Nephron progenitor cell (in vitro differentiated cells): Measurements from ENCODE around the gene MAML2.

Experiments used
- DNase-seq: peaks from one replicate; pipeline ENCODE4 v3.0.0; 2021
- H3K27ac Mint-ChIP-seq: 2 replicates; pipeline ENCODE4 v1.8.0; 2021; ENCODE audit warnings: mild to moderate bottlenecking, moderate library complexity, mixed read lengths
- H3K27me3 Mint-ChIP-seq: 2 replicates; pipeline ENCODE4 v1.8.0; 2021; ENCODE audit warnings: mild to moderate bottlenecking, low read depth, mixed read lengths; ENCODE audit not compliant: poor library complexity
- H3K36me3 Mint-ChIP-seq: 2 replicates; pipeline ENCODE4 v1.8.0; 2021; ENCODE audit warnings: low read depth, mixed read lengths
- H3K4me1 Mint-ChIP-seq: 2 replicates; pipeline ENCODE4 v1.8.0; 2021; ENCODE audit warnings: mixed read lengths
- H3K4me3 Mint-ChIP-seq: 2 replicates; pipeline ENCODE4 v1.8.0; 2021; ENCODE audit warnings: mild to moderate bottlenecking, moderate library complexity, mixed read lengths
- H3K9me3 Mint-ChIP-seq: 2 replicates; pipeline ENCODE4 v1.8.0; 2021; ENCODE audit warnings: mild to moderate bottlenecking, moderate library complexity, mixed read lengths
- TF ChIP-seq, protein P1 (sequence below): fragments of 200-600 bp; sonication (generic); IDR thresholded peaks from 2 replicates; pipeline ENCODE4 v1.5.0; 2021; ENCODE audit warnings: antibody characterized with exemption

The MAML2 gene

DNA sequence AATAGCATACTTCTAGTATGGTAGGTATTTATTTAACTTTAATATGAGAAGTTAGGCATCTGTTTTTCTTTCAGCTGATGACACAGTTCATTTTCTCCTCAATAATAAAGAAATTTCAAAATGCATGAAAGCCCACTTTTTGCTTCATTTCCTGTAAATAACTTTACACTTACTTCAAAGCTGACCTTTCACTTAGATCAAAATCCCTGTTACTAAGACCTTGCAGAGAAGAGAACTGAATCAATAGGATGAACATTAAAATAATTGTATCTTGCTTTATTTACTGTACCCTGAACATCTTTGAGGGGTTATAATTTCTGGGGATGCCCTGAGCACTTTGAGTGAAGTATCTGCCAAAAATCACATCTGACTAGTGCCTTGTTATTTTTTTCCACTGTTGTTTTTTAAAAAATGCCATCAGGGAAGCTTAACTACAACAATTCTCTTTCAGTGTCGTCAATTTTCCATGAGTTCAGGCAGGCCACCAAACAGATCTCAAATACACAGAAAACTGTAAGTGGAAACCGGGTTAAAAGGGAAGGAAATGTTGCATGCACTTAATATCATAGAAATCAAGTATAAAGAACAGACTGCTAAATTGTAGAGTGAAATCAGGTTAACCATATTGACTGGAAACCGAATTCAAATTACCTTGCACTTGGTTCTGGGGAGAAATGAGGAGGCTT, 206.2 kb downstream of the MAML2 start:
- peaks cover 38% of the 10 kb centered on the region for H3K4me1 Mint-ChIP-seq
- TF ChIP-seq, protein P1, sequence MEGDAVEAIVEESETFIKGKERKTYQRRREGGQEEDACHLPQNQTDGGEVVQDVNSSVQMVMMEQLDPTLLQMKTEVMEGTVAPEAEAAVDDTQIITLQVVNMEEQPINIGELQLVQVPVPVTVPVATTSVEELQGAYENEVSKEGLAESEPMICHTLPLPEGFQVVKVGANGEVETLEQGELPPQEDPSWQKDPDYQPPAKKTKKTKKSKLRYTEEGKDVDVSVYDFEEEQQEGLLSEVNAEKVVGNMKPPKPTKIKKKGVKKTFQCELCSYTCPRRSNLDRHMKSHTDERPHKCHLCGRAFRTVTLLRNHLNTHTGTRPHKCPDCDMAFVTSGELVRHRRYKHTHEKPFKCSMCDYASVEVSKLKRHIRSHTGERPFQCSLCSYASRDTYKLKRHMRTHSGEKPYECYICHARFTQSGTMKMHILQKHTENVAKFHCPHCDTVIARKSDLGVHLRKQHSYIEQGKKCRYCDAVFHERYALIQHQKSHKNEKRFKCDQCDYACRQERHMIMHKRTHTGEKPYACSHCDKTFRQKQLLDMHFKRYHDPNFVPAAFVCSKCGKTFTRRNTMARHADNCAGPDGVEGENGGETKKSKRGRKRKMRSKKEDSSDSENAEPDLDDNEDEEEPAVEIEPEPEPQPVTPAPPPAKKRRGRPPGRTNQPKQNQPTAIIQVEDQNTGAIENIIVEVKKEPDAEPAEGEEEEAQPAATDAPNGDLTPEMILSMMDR: no peak
- H3K4me3 Mint-ChIP-seq: no peak overlapping the region
- peaks cover 12% of the 10 kb centered on the region for H3K36me3 Mint-ChIP-seq
- no peaks in the 10 kb centered on the region for H3K27me3 Mint-ChIP-seq
- no peak overlapping the region for H3K27ac Mint-ChIP-seq
- no peak for DNase-seq
- peaks cover 3% of the 10 kb centered on the region for H3K9me3 Mint-ChIP-seq

GRCh38 chr11:96134602-96135001, 208.4 kb downstream of the MAML2 start:
- no peak overlapping the region for H3K4me3 Mint-ChIP-seq
- peaks cover 1% of the 10 kb centered on the region for H3K9me3 Mint-ChIP-seq
- peaks cover 43% of the 10 kb centered on the region for H3K4me1 Mint-ChIP-seq
- H3K36me3 Mint-ChIP-seq: peaks cover 6% of the 10 kb centered on the region
- no peaks in the 10 kb centered on the region for H3K27me3 Mint-ChIP-seq
- H3K27ac Mint-ChIP-seq: peak overlapping the region; percentile 39
- DNase-seq: no peak
- TF ChIP-seq, protein P1: no peak

- peaks cover 33% of the 10 kb centered on the region for H3K4me1 Mint-ChIP-seq
- DNase-seq: no peak
- H3K27ac Mint-ChIP-seq: no peak overlapping the region
- H3K36me3 Mint-ChIP-seq: no peaks in the 10 kb centered on the region
- no peak overlapping the region for H3K4me3 Mint-ChIP-seq
- TF ChIP-seq, protein P1: no peak
- no peaks in the 10 kb centered on the region for H3K9me3 Mint-ChIP-seq
- peaks cover 4% of the 10 kb centered on the region for H3K27me3 Mint-ChIP-seq
Observed at GRCh38 chr11:96132437-96132836, 210.6 kb downstream of the MAML2 start.

GRCh38 chr11:96130061-96130620, 212.9 kb downstream of the MAML2 start:
- Mint-ChIP-seq H3K27ac (no peak overlapping the region), H3K27me3 (peaks cover 4% of the 10 kb centered on the region), H3K36me3 (no peaks in the 10 kb centered on the region), H3K9me3 (no peaks in the 10 kb centered on the region), H3K4me1 (peaks cover 35% of the 10 kb centered on the region), H3K4me3 (no peak overlapping the region)
- DNase-seq: no peak
- TF ChIP-seq, protein P1: no peak

DNA sequence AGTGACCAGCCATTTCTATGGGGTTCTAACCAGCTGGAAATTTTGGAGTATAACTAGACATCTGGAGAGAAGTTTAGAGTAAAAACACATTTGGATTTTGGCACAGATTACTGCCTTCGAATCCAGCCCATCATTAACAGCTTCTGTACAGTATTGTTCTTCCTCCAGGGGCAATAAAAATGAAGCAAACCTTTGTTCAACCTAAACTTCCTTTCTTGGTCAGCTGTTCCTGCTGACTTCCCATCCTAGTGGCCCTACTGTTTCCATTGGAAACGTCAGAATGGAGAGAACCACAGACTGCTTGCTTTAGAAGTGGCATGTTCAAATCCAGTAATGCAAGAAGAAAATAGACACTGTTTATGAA, 215.4 kb downstream of the MAML2 start:
- Mint-ChIP-seq H3K27ac (no peak overlapping the region), H3K9me3 (no peaks in the 10 kb centered on the region), H3K36me3 (no peaks in the 10 kb centered on the region), H3K27me3 (peaks cover 6% of the 10 kb centered on the region), H3K4me3 (no peak overlapping the region), H3K4me1 (peaks cover 44% of the 10 kb centered on the region)
- TF ChIP-seq, protein P1: no peak
- DNase-seq: no peak
